ENCODE data around the gene GALNT17. TPM values are rescaled to one million over a fixed set of nuclear protein-coding genes. Genes with fewer than 3 reads are reported as not detected.

The GALNT17 gene
- total and polyA plus RNA-seq, 2 experiments from 2014 or later = 11.1 to 65.6 TPM

GRCh38 chr7:71665716-71666115 is 533.8 kb downstream of the GALNT17 start (continued):
- no peak for TF ChIP-seq ZNF462 (CRISPR knock-in tag; IDR thresholded peaks at IDR 0.05)
- TF ChIP-seq ZNF114 (CRISPR knock-in tag; IDR thresholded peaks at IDR 0.05) = no peak

- no peaks in the 10 kb centered on the region for H3K4me1 ChIP-seq (ENCODE audit: insufficient read depth)
- no peaks in the 10 kb centered on the region for H3K79me2 ChIP-seq (replicated peaks; ENCODE audit: insufficient read depth)
- no peaks in the 10 kb centered on the region for H3K27me3 ChIP-seq (ENCODE audit: insufficient read depth)
- no peak overlapping the region for H3K27ac Mint-ChIP-seq
- no peaks in the 10 kb centered on the region for H3K9me2 ChIP-seq (ENCODE audit: insufficient read depth)
- H3K4me2 ChIP-seq = no peak overlapping the region
- no peak overlapping the region for H3K4me3 ChIP-seq
- no peak for ATAC-seq
- H3F3A ChIP-seq (replicated peaks; ENCODE audit: low read depth) = no peaks in the 10 kb centered on the region
- peaks cover 4% of the 10 kb centered on the region; the same call in 1 of the 3 replicates for H3K4me1 Mint-ChIP-seq
- peaks cover 12% of the 10 kb centered on the region; the same call in 2 of the 3 replicates for H3K36me3 Mint-ChIP-seq (ENCODE audit: low read depth)
- H3K27me3 Mint-ChIP-seq (ENCODE audit: insufficient read depth, low read depth, poor library complexity) = no peaks in the 10 kb centered on the region
- H3K9me3 Mint-ChIP-seq = peaks cover 9% of the 10 kb centered on the region
- DNase-seq (ENCODE audit: low spot score) = no peak
- H2AFZ ChIP-seq = no peak overlapping the region
- no peak overlapping the region for H3K4me3 Mint-ChIP-seq
- H4K20me1 ChIP-seq (replicated peaks; ENCODE audit: insufficient read depth) = no peaks in the 10 kb centered on the region
- H3K27ac ChIP-seq (ENCODE audit: low read depth) = no peak overlapping the region
- no peaks in the 10 kb centered on the region for H3K36me3 ChIP-seq (ENCODE audit: insufficient read depth)
- TF ChIP-seq ZNF462 (CRISPR knock-in tag; IDR thresholded peaks at IDR 0.05) (no peak), EZH2 (IDR thresholded peaks at IDR 0.05; ENCODE audit: low read depth, unreplicated experiment) (no peak), STAT1 (IDR thresholded peaks at IDR 0.05; ENCODE audit: unreplicated experiment) (no peak)
- TF ChIP-seq, protein P1, sequence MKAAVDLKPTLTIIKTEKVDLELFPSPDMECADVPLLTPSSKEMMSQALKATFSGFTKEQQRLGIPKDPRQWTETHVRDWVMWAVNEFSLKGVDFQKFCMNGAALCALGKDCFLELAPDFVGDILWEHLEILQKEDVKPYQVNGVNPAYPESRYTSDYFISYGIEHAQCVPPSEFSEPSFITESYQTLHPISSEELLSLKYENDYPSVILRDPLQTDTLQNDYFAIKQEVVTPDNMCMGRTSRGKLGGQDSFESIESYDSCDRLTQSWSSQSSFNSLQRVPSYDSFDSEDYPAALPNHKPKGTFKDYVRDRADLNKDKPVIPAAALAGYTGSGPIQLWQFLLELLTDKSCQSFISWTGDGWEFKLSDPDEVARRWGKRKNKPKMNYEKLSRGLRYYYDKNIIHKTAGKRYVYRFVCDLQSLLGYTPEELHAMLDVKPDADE (IDR thresholded peaks at IDR 0.05) = no peak
Observed at GRCh38 chr7:71668572-71668971, 536.6 kb downstream of the GALNT17 start.

All from GM23338 (cell line).